ENCODE measurements around the gene CNTNAP2. TPM values are rescaled to one million over a fixed set of nuclear protein-coding genes. Genes with fewer than 3 reads are reported as not detected.

CNTNAP2 gene
- total and polyA plus RNA-seq, 2 of the 13 experiments (the other 11 are each of a cell fraction or from before 2014, with no cell fraction given) = 0.40 to 0.42 TPM

- TF ChIP-seq ZNF597 (CRISPR knock-in tag; IDR thresholded peaks at IDR 0.05) (no peak), ZNF12 (CRISPR knock-in tag; IDR thresholded peaks at IDR 0.05) (no peak), ZBTB2 (CRISPR knock-in tag; IDR thresholded peaks at IDR 0.05; ENCODE audit: low read depth) (no peak), RFXAP (CRISPR knock-in tag; IDR thresholded peaks at IDR 0.05; ENCODE audit: borderline replicate concordance) (no peak), HMG20B (CRISPR knock-in tag; conservative IDR thresholded peaks at IDR 0.05) (no peak), ATF7-NPFF (CRISPR knock-in tag; IDR thresholded peaks at IDR 0.05; ENCODE audit: low read depth) (no peak), ZNF549 (CRISPR knock-in tag; IDR thresholded peaks at IDR 0.05) (no peak)
These were observed 2296.1 kb downstream of the CNTNAP2 start (continued) for GRCh38 chr7:148412691-148413090.

GRCh38 chr7:148419856-148420832, 2303.5 kb downstream of the CNTNAP2 start:
- ATAC-seq (no peak), DNase-seq (ENCODE audit: low spot score) (no peak), FAIRE-seq (no peak)
- H3K27ac ChIP-seq (ENCODE audit: extremely low read length, insufficient read depth, low read length) = no peak overlapping the region
- H2AFZ ChIP-seq (ENCODE audit: low read length) = no peak overlapping the region
- 93% methylated on average over 11 of the region's 11 CpGs for WGBS (ENCODE audit: low lambda C conversion rate)
- H3K9me3 ChIP-seq (ENCODE audit: low read length) = peaks cover 26% of the 10 kb centered on the region
- ChIA-PET CTCF (ENCODE audit: low intra/inter-chr PET ratio, low total read pairs) (no interaction called here), POLR2A (no interaction called here)
- no peak overlapping the region for H3K4me2 ChIP-seq (ENCODE audit: low read depth, low read length)
- in situ Hi-C loops (cut with HindIII; ENCODE audit: extremely low pct_ligation_motif_present, low pct_unique_long_range_greater_than_20kb) = no loop called here
- no peaks in the 10 kb centered on the region for H3K36me3 ChIP-seq (replicated peaks in 1 of 2; ENCODE audit: control insufficient read depth in 1 of 2, insufficient read depth in 2 of 2, low read length in 2 of 2)
- H3K4me1 ChIP-seq (ENCODE audit: insufficient read depth, low read length) = peaks cover 13% of the 10 kb centered on the region
- no peak overlapping the region for H3K4me3 ChIP-seq (replicated peaks in 1 of 3; ENCODE audit: insufficient read depth in 1 of 3, low read depth in 2 of 3, low read length in 3 of 3)
- intact Hi-C loops (cut with micrococcal nuclease; ENCODE audit: unreplicated experiment) = no loop called here
- H3K9ac ChIP-seq (ENCODE audit: insufficient read depth, low read depth, low read length) = no peak overlapping the region
- H4K20me1 ChIP-seq (ENCODE audit: insufficient read depth, low read length) = no peaks in the 10 kb centered on the region
- BruUV-seq (replicated peaks) = no TSS peak
- no peaks in the 10 kb centered on the region for H3K27me3 ChIP-seq (ENCODE audit: control insufficient read depth in 1 of 2, insufficient read depth in 2 of 2, low read length in 2 of 2)
- no peaks in the 10 kb centered on the region for H3K79me2 ChIP-seq (ENCODE audit: insufficient read depth, low read length)
- TF ChIP-seq, protein P1, sequence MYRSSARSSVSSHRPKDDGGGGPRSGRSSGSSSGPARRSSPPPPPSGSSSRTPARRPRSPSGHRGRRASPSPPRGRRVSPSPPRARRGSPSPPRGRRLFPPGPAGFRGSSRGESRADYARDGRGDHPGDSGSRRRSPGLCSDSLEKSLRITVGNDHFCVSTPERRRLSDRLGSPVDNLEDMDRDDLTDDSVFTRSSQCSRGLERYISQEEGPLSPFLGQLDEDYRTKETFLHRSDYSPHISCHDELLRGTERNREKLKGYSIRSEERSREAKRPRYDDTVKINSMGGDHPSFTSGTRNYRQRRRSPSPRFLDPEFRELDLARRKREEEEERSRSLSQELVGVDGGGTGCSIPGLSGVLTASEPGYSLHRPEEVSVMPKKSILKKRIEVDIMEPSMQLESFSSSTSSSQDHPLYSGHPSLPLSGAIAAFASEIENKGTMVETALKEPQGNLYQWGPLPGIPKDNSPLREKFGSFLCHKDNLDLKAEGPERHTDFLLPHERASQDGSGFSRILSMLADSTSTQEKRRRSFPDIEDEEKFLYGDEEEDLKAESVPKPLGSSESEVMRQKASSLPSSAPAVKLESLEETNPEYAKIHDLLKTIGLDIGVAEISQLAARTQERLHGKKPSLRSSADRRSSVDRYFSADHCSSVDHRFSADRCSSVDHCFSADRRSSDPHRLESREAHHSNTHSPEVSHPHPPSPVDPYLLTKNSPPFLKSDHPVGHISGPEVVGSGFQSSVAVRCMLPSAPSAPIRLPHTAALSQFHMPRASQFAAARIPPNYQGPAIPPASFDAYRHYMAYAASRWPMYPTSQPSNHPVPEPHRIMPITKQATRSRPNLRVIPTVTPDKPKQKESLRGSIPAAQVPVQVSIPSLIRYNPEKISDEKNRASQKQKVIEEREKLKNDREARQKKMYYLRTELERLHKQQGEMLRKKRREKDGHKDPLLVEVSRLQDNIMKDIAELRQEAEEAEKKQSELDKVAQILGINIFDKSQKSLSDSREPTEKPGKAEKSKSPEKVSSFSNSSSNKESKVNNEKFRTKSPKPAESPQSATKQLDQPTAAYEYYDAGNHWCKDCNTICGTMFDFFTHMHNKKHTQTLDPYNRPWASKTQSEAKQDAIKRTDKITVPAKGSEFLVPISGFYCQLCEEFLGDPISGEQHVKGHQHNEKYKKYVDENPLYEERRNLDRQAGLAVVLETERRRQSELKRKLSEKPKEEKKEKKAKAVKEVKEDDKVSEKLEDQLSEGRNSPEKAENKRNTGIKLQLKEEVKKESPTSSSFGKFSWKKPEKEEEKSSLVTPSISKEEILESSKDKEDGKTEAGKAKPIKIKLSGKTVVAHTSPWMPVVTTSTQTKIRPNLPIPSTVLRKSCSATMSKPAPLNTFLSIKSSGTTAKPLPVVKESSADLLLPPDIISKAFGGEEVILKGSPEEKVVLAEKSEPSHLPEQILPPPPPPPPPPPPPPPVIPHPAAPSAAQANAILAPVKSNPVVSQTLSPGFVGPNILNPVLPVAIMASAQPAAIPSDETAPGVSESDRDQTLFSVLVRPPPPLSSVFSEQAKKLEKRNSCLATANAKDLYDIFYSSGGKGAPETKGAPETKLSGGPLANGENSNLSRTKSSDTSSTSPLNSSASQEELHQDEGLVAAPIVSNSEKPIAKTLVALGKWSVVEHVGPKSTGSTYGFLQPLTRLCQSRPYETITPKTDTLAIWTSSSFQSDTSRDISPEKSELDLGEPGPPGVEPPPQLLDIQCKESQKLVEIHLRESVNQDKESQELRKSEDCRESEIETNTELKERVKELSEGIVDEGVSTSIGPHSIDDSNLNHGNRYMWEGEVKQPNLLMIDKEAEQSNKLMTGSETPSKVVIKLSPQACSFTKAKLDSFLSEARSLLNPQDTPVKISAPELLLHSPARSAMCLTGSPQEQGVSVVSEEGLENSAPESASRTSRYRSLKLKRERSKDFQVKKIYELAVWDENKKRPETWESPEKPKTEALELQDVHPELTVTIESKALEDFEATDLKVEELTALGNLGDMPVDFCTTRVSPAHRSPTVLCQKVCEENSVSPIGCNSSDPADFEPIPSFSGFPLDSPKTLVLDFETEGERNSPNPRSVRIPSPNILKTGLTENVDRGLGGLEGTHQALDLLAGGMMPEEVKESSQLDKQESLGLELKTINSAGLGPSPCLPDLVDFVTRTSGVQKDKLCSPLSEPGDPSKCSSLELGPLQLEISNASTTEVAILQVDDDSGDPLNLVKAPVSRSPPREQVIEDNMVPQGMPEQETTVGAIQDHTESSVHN (CRISPR knock-in tag; IDR thresholded peaks at IDR 0.05) = no peak
- no peak for TF ChIP-seq HNF4A (CRISPR knock-in tag; IDR thresholded peaks at IDR 0.05)
